ENCODE data around the gene LRP2BP.

LRP2BP gene

GRCh38 chr4:185395238-185395955, at the start of gene LRP2BP:
Gene LRP2BP, minus strand, starts transcription at chr4:185395924. Its CDS starts 17,738 bp downstream, at chr4:185378186.
- no peak for DNase-seq (ENCODE audit: low read depth in 2 of 2)

- no peak for DNase-seq (ENCODE audit: low read depth in 2 of 2)
Observed at GRCh38 chr4:185445209-185445608, 49.5 kb upstream of the LRP2BP start.

GRCh38 chr4:185441479-185441878, 45.8 kb upstream of the LRP2BP start:
- no peak for DNase-seq (ENCODE audit: low read depth in 2 of 2)

GRCh38 chr4:185437809-185438208, 42.1 kb upstream of the LRP2BP start:
- no peak for DNase-seq (ENCODE audit: low read depth in 2 of 2)

- no peak for DNase-seq (ENCODE audit: low read depth in 2 of 2)
Observed at GRCh38 chr4:185435466-185435865, 39.7 kb upstream of the LRP2BP start.

GRCh38 chr4:185429660-185430059, 33.9 kb upstream of the LRP2BP start:
- no peak for DNase-seq (ENCODE audit: low read depth in 2 of 2)

GRCh38 chr4:185426960-185427688, 31.4 kb upstream of the LRP2BP start:
- no peak for DNase-seq (ENCODE audit: low read depth in 2 of 2)

GRCh38 chr4:185425647-185426352, 30.1 kb upstream of the LRP2BP start, which contains the start of gene UFSP2:
Gene UFSP2, minus strand, starts transcription at chr4:185425964. Its CDS starts 96 bp downstream, at chr4:185425868.
- peak; percentile 76 to 88 for DNase-seq (ENCODE audit: low read depth in 2 of 2)

GRCh38 chr4:185424905-185425646, 29.4 kb upstream of the LRP2BP start:
- DNase-seq (ENCODE audit: low read depth in 2 of 2): no peak

- no peak for DNase-seq (ENCODE audit: low read depth in 2 of 2)
Observed at GRCh38 chr4:185421366-185422124, 25.8 kb upstream of the LRP2BP start.

- DNase-seq (ENCODE audit: low read depth in 2 of 2): no peak
Observed at GRCh38 chr4:185416955-185417354, 21.2 kb upstream of the LRP2BP start.

GRCh38 chr4:185412412-185412811, 16.7 kb upstream of the LRP2BP start:
- DNase-seq (ENCODE audit: low read depth in 2 of 2): no peak

- DNase-seq (ENCODE audit: low read depth in 2 of 2): no peak
Observed at GRCh38 chr4:185411849-185412248, 16.1 kb upstream of the LRP2BP start.

- DNase-seq (ENCODE audit: low read depth in 2 of 2): no peak
Observed at GRCh38 chr4:185408432-185408831, 12.7 kb upstream of the LRP2BP start.

- DNase-seq (ENCODE audit: low read depth in 2 of 2): no peak
Observed at GRCh38 chr4:185405296-185405999, 9.7 kb upstream of the LRP2BP start.

GRCh38 chr4:185404031-185404430, 8.3 kb upstream of the LRP2BP start:
- no peak for DNase-seq (ENCODE audit: low read depth in 2 of 2)

GRCh38 chr4:185399466-185399865, 3.7 kb upstream of the LRP2BP start:
- DNase-seq (ENCODE audit: low read depth in 2 of 2): no peak

- DNase-seq (ENCODE audit: low read depth in 2 of 2): no peak
Observed at GRCh38 chr4:185398618-185399017, 2.9 kb upstream of the LRP2BP start.

- no peak for DNase-seq (ENCODE audit: low read depth in 2 of 2)
Observed at GRCh38 chr4:185396724-185397385, 1.1 kb upstream of the LRP2BP start, which contains the start of gene ANKRD37. Gene ANKRD37, plus strand, starts transcription at chr4:185396841. Its CDS starts 83 bp downstream, at chr4:185396924.
